ENCODE results near the gene CUL2.

GRCh38 chr10:35126062-35126529, 36.0 kb upstream of the CUL2 start:
- TF ChIP-seq, protein P1, sequence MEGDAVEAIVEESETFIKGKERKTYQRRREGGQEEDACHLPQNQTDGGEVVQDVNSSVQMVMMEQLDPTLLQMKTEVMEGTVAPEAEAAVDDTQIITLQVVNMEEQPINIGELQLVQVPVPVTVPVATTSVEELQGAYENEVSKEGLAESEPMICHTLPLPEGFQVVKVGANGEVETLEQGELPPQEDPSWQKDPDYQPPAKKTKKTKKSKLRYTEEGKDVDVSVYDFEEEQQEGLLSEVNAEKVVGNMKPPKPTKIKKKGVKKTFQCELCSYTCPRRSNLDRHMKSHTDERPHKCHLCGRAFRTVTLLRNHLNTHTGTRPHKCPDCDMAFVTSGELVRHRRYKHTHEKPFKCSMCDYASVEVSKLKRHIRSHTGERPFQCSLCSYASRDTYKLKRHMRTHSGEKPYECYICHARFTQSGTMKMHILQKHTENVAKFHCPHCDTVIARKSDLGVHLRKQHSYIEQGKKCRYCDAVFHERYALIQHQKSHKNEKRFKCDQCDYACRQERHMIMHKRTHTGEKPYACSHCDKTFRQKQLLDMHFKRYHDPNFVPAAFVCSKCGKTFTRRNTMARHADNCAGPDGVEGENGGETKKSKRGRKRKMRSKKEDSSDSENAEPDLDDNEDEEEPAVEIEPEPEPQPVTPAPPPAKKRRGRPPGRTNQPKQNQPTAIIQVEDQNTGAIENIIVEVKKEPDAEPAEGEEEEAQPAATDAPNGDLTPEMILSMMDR (IDR thresholded peaks at IDR 0.05; ENCODE audit: insufficient read depth, low read length, poor library complexity, severe bottlenecking) = no peak
- TF ChIP-seq EZH2phosphoT487 (conservative IDR thresholded peaks at IDR 0.05; ENCODE audit: low read length) = no peak
